Ishikawa (cell line): ENCODE results near the gene NEU4.

ENCODE experiments used
- CEBPB ChIP-seq: IDR thresholded peaks from 2 replicates; pipeline ENCODE4 v1.6.1; 2012
- CREB1 ChIP-seq: IDR thresholded peaks from 2 replicates; pipeline ENCODE4 v1.6.1; 2012; ENCODE audit warnings: low read depth
- EGR1 ChIP-seq: IDR thresholded peaks from 2 replicates; pipeline ENCODE4 v1.6.1; 2012
- EP300 ChIP-seq: IDR thresholded peaks from 2 replicates; pipeline ENCODE4 v1.6.1; 2012; ENCODE audit warnings: borderline replicate concordance
- FOXM1 ChIP-seq: IDR thresholded peaks from 2 replicates; pipeline ENCODE4 v1.6.1; 2012; ENCODE audit warnings: low read depth, borderline replicate concordance
- RAD21 ChIP-seq: IDR thresholded peaks from 2 replicates; pipeline ENCODE4 v1.6.1; 2012; ENCODE audit warnings: low read depth
- TAF1 ChIP-seq: IDR thresholded peaks from 2 replicates; pipeline ENCODE4 v1.6.1; 2012; ENCODE audit warnings: low read depth, mild to moderate bottlenecking
- TCF12 ChIP-seq: IDR thresholded peaks from 2 replicates; pipeline ENCODE4 v1.6.1; 2012; ENCODE audit warnings: low read depth
- TEAD4 ChIP-seq: IDR thresholded peaks from 2 replicates; pipeline ENCODE4 v1.6.1; 2012
- YY1 ChIP-seq: IDR thresholded peaks from 2 replicates; pipeline ENCODE4 v1.6.1; 2012; ENCODE audit warnings: low read depth
- TF ChIP-seq, protein P1 (sequence below): IDR thresholded peaks from 2 replicates; pipeline ENCODE4 v1.6.1; 2012
- TF ChIP-seq, protein P2 (sequence below): IDR thresholded peaks from 2 replicates; pipeline ENCODE4 v1.6.1; 2012
- TF ChIP-seq, protein P3 (sequence below): IDR thresholded peaks from 2 replicates; pipeline ENCODE4 v1.6.1; 2012; ENCODE audit warnings: low read depth, mild to moderate bottlenecking

DNA sequence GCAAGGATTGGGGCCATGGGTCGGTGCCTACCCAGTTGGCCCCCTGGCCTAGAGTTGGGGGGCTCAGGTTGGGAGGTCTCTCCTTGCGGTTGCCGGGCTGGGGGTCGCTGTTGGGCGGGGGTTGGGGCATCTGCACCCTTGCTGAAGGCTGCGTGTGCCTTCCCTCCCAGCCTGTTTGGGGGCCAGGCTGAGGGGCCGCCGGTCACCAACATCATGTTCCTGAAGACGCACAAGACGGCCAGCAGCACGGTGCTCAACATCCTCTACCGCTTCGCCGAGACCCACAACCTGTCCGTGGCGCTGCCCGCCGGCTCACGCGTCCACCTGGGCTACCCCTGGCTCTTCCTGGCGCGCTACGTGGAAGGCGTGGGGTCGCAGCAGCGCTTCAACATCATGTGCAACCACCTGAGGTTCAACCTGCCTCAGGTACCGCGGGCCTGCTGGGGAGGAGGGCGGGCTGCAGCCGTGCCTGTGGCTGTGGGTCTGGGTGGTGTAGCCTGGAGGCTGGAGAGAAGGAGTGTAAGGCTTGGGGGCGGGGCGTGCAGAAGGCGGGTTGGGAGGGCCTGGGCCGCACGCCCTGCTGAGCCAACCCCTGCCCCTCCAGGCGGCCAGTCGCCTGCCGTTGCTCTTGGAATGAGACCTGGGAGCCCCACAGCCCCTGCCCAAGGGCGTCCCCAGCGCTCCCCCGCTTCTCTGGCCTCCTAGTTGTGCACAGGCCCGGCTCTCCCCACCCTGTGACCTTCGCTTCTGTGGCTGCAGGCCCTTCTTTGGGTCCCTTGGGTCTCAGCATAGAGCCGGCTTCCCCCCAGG lies 7.2 kb upstream of the NEU4 start:
- TF ChIP-seq FOXM1 (no peak), EP300 (no peak), RAD21 (no peak), CEBPB (no peak), YY1 (no peak), TEAD4 (no peak), TAF1 (no peak), TCF12 (no peak), EGR1 (no peak), CREB1 (no peak)
- TF ChIP-seq, protein P1, sequence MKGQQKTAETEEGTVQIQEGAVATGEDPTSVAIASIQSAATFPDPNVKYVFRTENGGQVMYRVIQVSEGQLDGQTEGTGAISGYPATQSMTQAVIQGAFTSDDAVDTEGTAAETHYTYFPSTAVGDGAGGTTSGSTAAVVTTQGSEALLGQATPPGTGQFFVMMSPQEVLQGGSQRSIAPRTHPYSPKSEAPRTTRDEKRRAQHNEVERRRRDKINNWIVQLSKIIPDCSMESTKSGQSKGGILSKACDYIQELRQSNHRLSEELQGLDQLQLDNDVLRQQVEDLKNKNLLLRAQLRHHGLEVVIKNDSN: no peak
- TF ChIP-seq, protein P2, sequence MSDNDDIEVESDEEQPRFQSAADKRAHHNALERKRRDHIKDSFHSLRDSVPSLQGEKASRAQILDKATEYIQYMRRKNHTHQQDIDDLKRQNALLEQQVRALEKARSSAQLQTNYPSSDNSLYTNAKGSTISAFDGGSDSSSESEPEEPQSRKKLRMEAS: no peak
- TF ChIP-seq, protein P3, sequence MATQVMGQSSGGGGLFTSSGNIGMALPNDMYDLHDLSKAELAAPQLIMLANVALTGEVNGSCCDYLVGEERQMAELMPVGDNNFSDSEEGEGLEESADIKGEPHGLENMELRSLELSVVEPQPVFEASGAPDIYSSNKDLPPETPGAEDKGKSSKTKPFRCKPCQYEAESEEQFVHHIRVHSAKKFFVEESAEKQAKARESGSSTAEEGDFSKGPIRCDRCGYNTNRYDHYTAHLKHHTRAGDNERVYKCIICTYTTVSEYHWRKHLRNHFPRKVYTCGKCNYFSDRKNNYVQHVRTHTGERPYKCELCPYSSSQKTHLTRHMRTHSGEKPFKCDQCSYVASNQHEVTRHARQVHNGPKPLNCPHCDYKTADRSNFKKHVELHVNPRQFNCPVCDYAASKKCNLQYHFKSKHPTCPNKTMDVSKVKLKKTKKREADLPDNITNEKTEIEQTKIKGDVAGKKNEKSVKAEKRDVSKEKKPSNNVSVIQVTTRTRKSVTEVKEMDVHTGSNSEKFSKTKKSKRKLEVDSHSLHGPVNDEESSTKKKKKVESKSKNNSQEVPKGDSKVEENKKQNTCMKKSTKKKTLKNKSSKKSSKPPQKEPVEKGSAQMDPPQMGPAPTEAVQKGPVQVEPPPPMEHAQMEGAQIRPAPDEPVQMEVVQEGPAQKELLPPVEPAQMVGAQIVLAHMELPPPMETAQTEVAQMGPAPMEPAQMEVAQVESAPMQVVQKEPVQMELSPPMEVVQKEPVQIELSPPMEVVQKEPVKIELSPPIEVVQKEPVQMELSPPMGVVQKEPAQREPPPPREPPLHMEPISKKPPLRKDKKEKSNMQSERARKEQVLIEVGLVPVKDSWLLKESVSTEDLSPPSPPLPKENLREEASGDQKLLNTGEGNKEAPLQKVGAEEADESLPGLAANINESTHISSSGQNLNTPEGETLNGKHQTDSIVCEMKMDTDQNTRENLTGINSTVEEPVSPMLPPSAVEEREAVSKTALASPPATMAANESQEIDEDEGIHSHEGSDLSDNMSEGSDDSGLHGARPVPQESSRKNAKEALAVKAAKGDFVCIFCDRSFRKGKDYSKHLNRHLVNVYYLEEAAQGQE: no peak
